ENCODE data around the gene PPP1R14C. TPM values are rescaled to one million over a fixed set of nuclear protein-coding genes. Genes with fewer than 3 reads are reported as not detected.

PPP1R14C gene
- total and polyA plus RNA-seq, 7 donors, result 5.9 to 62.8 (median 22.5) TPM

GRCh38 chr6:150213301-150213700 lies 70.5 kb downstream of the PPP1R14C start:
- DNase-seq (no peak), ATAC-seq (no peak)
- 50 to 73% (median 58%) methylated on average over 1 of the region's 1 CpG for WGBS, 3 donors
- Histone ChIP-seq H3K36me3 (ENCODE audit: insufficient read depth in 1 of 2, low read depth in 1 of 2) (no peaks in the 10 kb centered on the region), H3K27me3 (ENCODE audit: insufficient read depth in 3 of 3, low read length in 2 of 3) (no peaks in the 10 kb centered on the region), H3K27ac (no peak overlapping the region), H3K4me3 (no peak overlapping the region), H3K9me3 (no peaks in the 10 kb centered on the region), H3K4me1 (peaks cover 19% of the 10 kb centered on the region)
- TF ChIP-seq CTCF (IDR thresholded peaks at IDR 0.05), result no peak
- intact Hi-C loops (cut with DNase I), result no loop called here

GRCh38 chr6:150214310-150214709 lies 71.5 kb downstream of the PPP1R14C start:
- DNase-seq (no peak), ATAC-seq (no peak)
- Histone ChIP-seq H3K36me3 (ENCODE audit: insufficient read depth in 1 of 2, low read depth in 1 of 2) (no peaks in the 10 kb centered on the region), H3K27me3 (ENCODE audit: insufficient read depth in 3 of 3, low read length in 2 of 3) (no peaks in the 10 kb centered on the region), H3K4me3 (no peak overlapping the region), H3K4me1 (peaks cover 9% of the 10 kb centered on the region), H3K9me3 (no peaks in the 10 kb centered on the region), H3K27ac (no peak overlapping the region)
- TF ChIP-seq CTCF (IDR thresholded peaks at IDR 0.05), result no peak
- intact Hi-C loops (cut with DNase I), result no loop called here

GRCh38 chr6:150220634-150221551 lies 78.0 kb downstream of the PPP1R14C start:
- peaks cover 16% of the 10 kb centered on the region for H3K4me1 ChIP-seq
- H3K27me3 ChIP-seq (ENCODE audit: insufficient read depth in 3 of 3, low read length in 2 of 3), result no peaks in the 10 kb centered on the region
- H3K4me3 ChIP-seq, result no peak overlapping the region
- H3K36me3 ChIP-seq (ENCODE audit: insufficient read depth in 1 of 2, low read depth in 1 of 2), result no peaks in the 10 kb centered on the region
- H3K9me3 ChIP-seq, result no peaks in the 10 kb centered on the region
- no peak for DNase-seq
- peak; percentile 77 to 97 (median 90) for ATAC-seq
- H3K27ac ChIP-seq, result peak overlapping the region; percentile 69
- intact Hi-C loops (cut with DNase I), result no loop called here
- no peak for TF ChIP-seq CTCF (IDR thresholded peaks at IDR 0.05)
- WGBS, 3 donors, result 42 to 53% (median 43%) methylated on average over 6 of the region's 6 CpGs

- peaks cover 39% of the 10 kb centered on the region for H3K4me1 ChIP-seq
- H3K9me3 ChIP-seq, result no peaks in the 10 kb centered on the region
- ATAC-seq, result no peak
- intact Hi-C loops (cut with DNase I), result no loop called here
- H3K4me3 ChIP-seq, result no peak overlapping the region
- TF ChIP-seq CTCF (IDR thresholded peaks at IDR 0.05), result no peak
- 62 to 86% (median 81%) methylated on average over 3 of the region's 3 CpGs for WGBS, 3 donors
- no peak for DNase-seq
- no peaks in the 10 kb centered on the region for H3K36me3 ChIP-seq (ENCODE audit: insufficient read depth in 1 of 2, low read depth in 1 of 2)
- no peak overlapping the region for H3K27ac ChIP-seq
- H3K27me3 ChIP-seq (ENCODE audit: insufficient read depth in 3 of 3, low read length in 2 of 3), result no peaks in the 10 kb centered on the region
Measured at GRCh38 chr6:150224820-150225219, 82.0 kb downstream of the PPP1R14C start.

All from psoas muscle (tissue), 8 donors.